ENCODE data around the gene CCNL2.
"Not testable (repeated sequence)": the region's sequence is repeated elsewhere in the genome, so short reads cannot be mapped to it uniquely, and the experiment has no call there.

The CCNL2 gene

GRCh38 chr1:1399187-1399871 is at the start of gene CCNL2:
CCNL2 (minus strand) TSS chr1:1399335; CDS start chr1:1399306, 29 bp downstream.
- peak; percentile 100 for DNase-seq
- peak; percentile 99 for ATAC-seq

DNA sequence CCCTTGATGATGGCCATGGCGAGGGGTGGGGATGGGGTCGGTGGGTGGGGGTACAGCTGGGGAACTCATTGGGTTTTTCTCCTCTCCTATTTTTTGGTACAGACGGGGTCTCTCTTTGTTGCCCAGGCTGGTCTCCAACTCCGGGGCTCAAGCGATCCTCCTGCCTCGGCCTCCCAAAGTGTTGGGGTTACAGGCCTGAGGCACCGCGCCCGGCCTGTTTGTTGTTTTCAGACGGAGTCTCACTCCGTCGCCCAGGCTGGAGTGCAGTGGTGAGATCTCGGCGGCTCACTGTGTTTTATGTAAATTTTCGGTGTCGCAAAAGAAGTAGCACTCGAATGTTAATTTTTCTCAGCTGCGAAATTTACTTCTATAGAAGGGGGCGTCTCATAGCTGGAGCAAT is 47.5 kb upstream of the CCNL2 start:
- not testable (repeated sequence) for ATAC-seq, DNase-seq

GRCh38 chr1:1442069-1442770 is 43.1 kb upstream of the CCNL2 start:
- DNase-seq (no peak), ATAC-seq (no peak)

DNA sequence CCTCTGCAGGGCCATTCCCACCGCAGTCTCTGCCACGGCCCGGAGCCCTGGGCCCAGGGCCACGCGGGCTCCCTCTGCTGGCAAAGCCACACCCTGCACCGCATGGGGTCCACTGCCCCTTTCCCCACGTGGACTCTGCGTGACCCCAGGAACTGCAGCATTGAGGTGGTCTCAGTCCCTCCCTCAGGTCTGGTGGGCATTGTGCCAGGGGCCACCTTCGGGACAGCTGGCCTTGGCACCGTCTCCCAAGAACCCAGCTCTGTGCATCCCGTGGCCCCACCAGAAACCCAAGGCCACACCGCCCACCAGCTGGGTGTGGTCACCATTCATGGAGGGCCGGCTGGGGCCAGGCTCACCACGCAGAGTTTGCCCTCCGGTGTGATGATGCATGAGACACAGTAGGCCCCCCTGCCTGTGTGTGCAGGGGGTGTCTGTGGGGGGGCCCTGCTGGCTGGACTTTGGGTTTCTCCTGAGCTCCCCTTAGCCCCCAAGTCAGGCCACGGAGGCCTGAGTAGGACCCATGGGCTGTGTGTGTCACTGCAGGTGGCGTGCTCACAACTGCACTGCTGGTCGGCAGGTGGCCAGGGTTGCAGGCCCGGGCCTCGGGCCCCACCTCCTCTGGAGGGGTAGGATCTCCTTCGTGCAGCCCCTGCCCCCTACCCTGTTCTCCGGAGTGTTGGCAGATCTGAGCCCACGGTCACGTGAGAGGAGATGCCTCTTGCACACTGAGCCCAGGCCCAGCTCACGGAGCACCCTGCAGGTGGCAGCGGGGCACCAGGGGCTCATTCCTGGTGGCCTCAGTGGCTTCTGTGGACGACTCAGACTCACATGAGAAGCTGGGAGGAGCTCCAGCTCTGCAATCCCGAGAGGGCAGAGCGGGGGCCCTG is 42.1 kb upstream of the CCNL2 start:
- ATAC-seq (peak; percentile 68), DNase-seq (peak; percentile 82)

- DNase-seq, result no peak
- no peak for ATAC-seq
Measured at GRCh38 chr1:1440262-1441001, 41.3 kb upstream of the CCNL2 start.

- ATAC-seq, result no peak
- no peak for DNase-seq
Measured at GRCh38 chr1:1439546-1440261, 40.6 kb upstream of the CCNL2 start.

DNA sequence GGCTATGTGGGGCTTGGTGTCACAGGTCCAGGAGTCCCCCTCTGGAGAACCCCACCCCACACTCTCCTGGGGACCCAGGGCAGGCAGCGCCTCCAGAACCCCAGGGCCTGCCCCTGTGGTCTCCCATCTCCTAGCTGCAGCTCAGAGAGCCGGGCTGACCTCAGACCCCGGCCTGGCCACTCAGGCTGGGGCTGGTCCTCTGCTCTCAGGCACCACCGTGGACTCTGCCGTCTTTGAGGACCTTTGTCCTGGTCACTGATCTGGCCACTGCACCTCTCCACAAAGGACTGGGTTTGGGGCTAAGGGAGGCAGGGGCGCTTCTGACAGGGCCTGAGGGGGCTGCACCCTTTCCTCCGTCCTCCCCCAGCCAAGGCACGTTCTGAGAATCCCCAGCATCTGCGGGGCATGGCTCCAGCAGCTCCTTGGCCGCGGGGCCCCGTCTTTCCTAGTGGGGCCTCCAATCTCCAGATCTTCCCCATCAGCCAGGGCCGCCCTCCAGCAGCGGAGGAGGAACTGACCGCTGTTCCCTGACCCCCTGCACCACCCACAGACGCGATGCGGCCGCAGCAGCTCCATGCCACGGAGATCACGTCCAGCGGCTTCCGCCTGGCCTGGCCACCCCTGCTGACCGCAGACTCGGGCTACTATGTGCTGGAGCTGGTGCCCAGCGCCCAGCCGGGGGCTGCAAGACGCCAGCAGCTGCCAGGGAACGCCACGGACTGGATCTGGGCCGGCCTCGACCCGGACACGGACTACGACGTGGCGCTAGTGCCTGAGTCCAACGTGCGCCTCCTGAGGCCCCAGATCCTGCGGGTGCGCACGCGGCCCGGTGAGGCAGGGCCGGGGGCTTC is 39.6 kb upstream of the CCNL2 start:
- no peak for DNase-seq
- no peak for ATAC-seq

GRCh38 chr1:1437904-1438376 is 38.8 kb upstream of the CCNL2 start:
- DNase-seq (no peak), ATAC-seq (no peak)

GRCh38 chr1:1437033-1437903 is 38.1 kb upstream of the CCNL2 start:
- DNase-seq (no peak), ATAC-seq (no peak)

DNA sequence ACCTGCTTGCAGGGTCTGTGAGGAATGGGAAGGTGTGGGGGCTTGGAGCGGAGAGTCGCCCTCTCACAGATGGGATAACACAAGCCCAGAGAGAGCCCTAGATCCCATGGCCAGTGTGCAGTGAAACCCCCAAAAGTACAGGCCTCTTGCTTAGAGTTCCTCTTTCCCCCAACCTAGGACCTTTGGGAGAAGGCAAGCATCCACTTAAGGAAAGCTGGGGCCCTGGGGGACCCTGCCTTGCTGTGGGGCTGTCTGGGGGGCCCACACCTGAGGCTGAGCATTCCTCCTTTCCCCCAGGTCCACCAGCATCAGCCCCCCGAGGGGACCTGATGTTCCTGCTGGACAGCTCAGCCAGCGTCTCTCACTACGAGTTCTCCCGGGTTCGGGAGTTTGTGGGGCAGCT is 37.5 kb upstream of the CCNL2 start:
- DNase-seq (no peak), ATAC-seq (no peak)

GRCh38 chr1:1435911-1436629 is 36.9 kb upstream of the CCNL2 start:
- no peak for ATAC-seq
- DNase-seq, result no peak

DNA sequence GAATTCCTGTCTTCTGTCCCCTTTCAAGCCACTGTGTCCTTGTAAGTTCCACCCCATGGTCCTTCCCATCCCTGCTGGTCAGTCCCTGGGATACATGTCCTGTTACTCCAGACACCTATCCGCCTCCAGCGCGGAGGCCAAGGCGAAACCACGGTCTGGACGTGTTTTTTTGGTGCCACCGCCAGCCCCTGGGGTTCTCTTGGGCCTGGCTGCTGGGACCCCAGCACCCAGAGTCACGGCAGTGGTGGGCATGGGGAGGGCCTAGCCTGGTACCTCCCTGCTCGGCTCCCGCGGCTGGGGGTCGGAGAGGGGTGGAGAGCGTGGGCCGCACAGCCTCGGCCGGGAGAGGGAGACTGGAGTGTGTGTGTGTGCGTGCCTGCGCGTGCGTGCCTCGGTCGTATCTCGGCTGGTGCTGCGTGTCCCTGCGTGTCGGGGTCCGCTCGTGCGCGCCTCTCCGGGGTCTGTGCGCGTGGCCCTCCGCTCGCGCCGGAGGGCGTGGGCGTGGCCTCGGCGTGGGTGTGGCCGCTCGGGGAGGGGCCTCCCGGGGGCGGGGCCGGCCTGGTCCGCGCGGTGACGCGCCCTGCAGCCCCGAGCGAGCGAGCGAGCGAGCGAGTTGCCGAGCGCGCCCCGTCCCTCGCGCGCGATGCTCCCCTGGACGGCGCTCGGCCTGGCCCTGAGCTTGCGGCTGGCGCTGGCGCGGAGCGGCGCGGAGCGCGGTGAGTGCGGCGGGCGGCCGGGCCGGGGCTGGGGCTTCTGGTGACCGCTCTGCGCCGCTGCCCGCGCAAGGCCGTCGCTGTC is 36.2 kb upstream of the CCNL2 start, which contains the start of gene VWA1:
VWA1 (plus strand) TSS at position 585 of the 798 bp plus-strand sequence; CDS start at position 644, 59 bp downstream.
- peak; percentile 47 for ATAC-seq
- DNase-seq, result peak; percentile 83

DNA sequence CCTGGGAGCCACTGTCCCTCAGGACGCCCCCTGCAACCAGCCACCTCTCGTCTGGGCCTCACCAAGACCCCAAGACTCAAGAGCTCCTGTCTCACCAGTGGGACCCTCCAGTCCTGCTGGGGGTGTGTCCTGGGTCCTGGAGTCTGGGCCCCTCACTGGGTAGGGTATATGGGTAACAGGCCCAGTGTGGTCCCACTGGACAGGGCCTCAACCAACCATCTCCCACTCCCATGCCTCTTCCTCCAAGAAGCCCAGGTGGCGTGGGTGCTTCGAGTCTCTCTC is 35.6 kb upstream of the CCNL2 start:
- ATAC-seq (no peak), DNase-seq (no peak)

DNA sequence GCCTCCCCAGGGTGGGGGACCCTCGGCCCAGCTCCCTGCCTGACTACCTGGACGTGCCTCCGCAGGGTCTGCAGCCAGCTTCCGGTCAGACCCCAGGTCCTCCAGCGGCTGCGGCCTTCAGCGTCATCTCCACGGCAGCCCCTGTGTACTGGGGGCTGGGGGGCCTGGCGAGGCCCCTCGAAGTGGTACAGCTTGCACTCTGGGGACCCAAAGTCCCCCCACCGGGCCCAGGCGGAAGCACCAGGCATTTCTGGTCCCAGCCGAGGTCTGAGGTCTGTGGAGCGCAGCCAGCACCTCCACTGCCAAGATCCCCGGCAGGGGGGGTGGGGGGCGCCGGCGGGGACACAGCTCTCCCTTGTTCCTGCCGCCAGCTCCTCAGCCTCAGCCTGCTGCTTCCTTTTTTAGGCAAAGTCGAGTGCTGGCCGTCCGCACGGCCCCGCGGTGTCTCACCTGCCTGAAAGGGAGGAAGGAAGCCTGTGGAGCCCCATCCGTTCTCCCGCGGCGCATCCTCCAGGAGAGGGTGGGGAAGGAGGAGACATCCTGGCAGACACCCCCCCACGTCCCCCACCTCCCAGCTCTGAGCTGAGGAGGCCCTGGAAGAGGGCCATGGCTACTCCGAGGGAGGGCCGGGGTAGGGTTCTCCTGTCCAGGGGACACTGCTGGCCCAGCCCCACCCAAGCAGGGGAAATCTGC is 35.1 kb upstream of the CCNL2 start:
- ATAC-seq, result peak; percentile 10
- peak; percentile 48 for DNase-seq

DNA sequence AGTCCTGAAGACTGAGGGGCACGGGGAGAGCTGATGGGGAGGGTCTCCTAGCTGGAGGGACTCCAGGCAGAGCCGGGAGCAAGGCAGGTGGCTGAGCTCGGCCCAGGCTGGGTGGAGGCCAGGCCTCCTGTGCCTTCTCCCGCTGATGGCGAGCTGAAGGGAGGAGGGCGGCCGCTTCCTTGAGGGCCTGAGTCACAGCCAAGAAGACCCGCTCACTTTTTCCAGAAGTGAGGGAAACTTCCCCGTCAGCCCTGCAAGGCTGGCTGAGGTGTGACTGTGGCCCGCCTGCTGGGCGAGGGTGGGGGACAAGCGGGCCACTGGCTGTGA is 34.6 kb upstream of the CCNL2 start:
- peak; percentile 87 for ATAC-seq

DNA sequence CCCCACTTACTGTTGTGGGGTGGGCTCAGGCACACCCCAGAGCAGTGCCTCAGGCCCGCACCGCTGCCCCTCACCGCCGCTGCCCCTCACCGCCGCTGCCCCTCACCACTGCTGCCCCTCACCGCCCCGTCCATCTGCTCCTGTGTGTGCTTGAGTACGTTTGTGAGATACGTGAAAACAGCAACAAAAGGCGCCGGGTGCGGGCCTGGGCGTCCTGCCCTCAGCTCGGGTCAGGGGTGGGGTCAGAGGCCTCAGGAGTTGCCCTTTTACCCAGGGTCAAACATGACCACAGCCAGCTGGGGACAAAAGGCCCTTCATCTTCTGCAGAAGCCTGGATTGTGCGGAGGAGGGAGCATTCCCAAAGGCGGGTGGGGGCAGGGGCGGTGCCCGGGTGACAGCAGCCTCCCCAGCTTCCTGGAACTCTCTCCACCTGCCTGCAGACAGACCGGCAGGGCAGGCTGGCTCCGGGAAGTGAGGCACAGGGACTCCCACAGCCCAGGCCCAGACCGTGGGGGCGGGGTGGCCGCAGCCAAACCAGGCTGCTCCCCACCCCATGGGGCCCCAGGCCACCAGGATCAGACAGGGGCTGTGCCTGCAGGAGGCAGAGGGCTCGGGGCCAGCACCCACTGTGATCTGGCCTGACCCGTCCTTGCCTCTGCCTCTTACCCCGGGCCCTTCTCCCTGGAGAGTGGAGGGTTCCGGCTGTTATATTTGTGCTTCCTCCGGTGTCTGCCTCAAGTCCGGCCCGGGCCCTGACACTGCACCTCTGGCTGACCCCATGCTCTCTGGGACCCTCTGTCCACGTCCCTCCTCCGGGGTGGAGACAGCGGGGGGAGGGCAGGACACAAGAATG is 34.0 kb upstream of the CCNL2 start:
- peak; percentile 32 for DNase-seq
- ATAC-seq, result no peak

More for the DNA sequence above, 34.6 kb upstream of the CCNL2 start:
- DNase-seq, result peak; percentile 80

All from stimulated activated naive CD8-positive, alpha-beta T cell treated with anti-CD3 and anti-CD28 coated beads, Interleukin-15, Interleukin-2, amounts not matched to agents 100 U/mL and 50 U/mL, for 24 hours (primary cell).